GM12878 (cell line): ENCODE measurements around the gene SRA1.

ENCODE experiments used
- BHLHE40 ChIP-seq, 2 experiments: fragments of 450-650 bp in 1 of 2; IDR thresholded peaks; 2 replicates each; pipeline ENCODE4 v1.6.1; 2011 to 2017; ENCODE audit warnings: low read depth in 2 of 2, borderline replicate concordance in 1 of 2, improper control_type of control experiment in 1 of 2, low read length in 1 of 2, mild to moderate bottlenecking in 1 of 2
- EZH2 ChIP-seq: IDR thresholded peaks from 2 replicates; pipeline ENCODE4 v1.6.1; 2012; ENCODE audit warnings: low read depth, mild to moderate bottlenecking, control low read depth, inconsistent platforms, low read length, borderline replicate concordance; ENCODE audit not compliant: control insufficient read depth
- HDAC2 ChIP-seq: fragments of 200-600 bp; sonication (generic); IDR thresholded peaks from 2 replicates; pipeline ENCODE4 v1.6.1; 2017
- NR2C1 ChIP-seq: fragments of 450-650 bp; IDR thresholded peaks from 2 replicates; pipeline ENCODE4 v1.6.1; 2017; ENCODE audit warnings: antibody characterized with exemption, mild to moderate bottlenecking, moderate library complexity
- TF ChIP-seq, protein P1 (sequence below): IDR thresholded peaks from 2 replicates; pipeline ENCODE4 v1.6.1; 2012; ENCODE audit warnings: mild to moderate bottlenecking, low read depth, low read length
- TF ChIP-seq, protein P2 (sequence below), 3 experiments: IDR thresholded peaks in 2 of 3; conservative IDR thresholded peaks in 1 of 3; 2 replicates each; pipeline ENCODE4 v1.5.1; 2011; ENCODE audit warnings: low read depth in 3 of 3, low read length in 3 of 3, mild to moderate bottlenecking in 3 of 3, control low read depth in 2 of 3, moderate library complexity in 2 of 3, inconsistent platforms in 1 of 3, mixed read lengths in 1 of 3; ENCODE audit not compliant: control insufficient read depth in 2 of 3, insufficient read depth in 1 of 3; ENCODE audit errors: extremely low read depth in 1 of 3

DNA sequence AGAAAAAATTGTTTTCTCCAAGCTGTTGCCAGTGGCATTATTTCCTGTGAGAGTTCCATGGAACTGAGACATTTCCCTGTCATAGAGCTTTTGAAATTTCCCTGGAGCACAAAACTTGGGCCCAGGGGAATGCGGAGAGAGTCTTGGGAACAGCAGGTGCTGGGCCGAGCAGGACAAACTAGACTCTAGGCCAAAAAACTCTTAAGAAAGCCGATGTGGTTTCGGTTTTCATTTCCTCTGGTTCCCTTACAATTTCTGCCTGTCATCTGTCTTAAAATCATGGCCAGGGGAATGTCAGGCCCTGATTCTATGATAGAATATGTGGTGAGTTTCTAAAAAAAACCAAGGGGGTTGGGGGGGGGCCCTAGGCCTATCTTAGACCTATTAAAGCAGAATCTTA is 11.9 kb upstream of the SRA1 start:
- TF ChIP-seq NR2C1 (no peak), EZH2 (no peak), HDAC2 (no peak), BHLHE40 (IDR thresholded peaks at IDR 0.05; ENCODE audit: borderline replicate concordance in 1 of 2, low read depth in 2 of 2, low read length in 1 of 2) (no peak)
- TF ChIP-seq, protein P1, sequence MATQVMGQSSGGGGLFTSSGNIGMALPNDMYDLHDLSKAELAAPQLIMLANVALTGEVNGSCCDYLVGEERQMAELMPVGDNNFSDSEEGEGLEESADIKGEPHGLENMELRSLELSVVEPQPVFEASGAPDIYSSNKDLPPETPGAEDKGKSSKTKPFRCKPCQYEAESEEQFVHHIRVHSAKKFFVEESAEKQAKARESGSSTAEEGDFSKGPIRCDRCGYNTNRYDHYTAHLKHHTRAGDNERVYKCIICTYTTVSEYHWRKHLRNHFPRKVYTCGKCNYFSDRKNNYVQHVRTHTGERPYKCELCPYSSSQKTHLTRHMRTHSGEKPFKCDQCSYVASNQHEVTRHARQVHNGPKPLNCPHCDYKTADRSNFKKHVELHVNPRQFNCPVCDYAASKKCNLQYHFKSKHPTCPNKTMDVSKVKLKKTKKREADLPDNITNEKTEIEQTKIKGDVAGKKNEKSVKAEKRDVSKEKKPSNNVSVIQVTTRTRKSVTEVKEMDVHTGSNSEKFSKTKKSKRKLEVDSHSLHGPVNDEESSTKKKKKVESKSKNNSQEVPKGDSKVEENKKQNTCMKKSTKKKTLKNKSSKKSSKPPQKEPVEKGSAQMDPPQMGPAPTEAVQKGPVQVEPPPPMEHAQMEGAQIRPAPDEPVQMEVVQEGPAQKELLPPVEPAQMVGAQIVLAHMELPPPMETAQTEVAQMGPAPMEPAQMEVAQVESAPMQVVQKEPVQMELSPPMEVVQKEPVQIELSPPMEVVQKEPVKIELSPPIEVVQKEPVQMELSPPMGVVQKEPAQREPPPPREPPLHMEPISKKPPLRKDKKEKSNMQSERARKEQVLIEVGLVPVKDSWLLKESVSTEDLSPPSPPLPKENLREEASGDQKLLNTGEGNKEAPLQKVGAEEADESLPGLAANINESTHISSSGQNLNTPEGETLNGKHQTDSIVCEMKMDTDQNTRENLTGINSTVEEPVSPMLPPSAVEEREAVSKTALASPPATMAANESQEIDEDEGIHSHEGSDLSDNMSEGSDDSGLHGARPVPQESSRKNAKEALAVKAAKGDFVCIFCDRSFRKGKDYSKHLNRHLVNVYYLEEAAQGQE: no peak
- TF ChIP-seq, protein P2, sequence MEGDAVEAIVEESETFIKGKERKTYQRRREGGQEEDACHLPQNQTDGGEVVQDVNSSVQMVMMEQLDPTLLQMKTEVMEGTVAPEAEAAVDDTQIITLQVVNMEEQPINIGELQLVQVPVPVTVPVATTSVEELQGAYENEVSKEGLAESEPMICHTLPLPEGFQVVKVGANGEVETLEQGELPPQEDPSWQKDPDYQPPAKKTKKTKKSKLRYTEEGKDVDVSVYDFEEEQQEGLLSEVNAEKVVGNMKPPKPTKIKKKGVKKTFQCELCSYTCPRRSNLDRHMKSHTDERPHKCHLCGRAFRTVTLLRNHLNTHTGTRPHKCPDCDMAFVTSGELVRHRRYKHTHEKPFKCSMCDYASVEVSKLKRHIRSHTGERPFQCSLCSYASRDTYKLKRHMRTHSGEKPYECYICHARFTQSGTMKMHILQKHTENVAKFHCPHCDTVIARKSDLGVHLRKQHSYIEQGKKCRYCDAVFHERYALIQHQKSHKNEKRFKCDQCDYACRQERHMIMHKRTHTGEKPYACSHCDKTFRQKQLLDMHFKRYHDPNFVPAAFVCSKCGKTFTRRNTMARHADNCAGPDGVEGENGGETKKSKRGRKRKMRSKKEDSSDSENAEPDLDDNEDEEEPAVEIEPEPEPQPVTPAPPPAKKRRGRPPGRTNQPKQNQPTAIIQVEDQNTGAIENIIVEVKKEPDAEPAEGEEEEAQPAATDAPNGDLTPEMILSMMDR (IDR thresholded peaks at IDR 0.05 in 2 of 3, conservative IDR thresholded peaks at IDR 0.05 in 1 of 3; ENCODE audit: control insufficient read depth in 2 of 3, extremely low read depth in 1 of 3, insufficient read depth in 1 of 3, low read depth in 3 of 3, low read length in 3 of 3): no peak
